Esophagus muscularis mucosa (tissue), 3 donors: ENCODE results near the gene BET1.

Experiments
- POLR2A ChIP-seq: fragments of 450-650 bp; IDR thresholded peaks from one replicate; pipeline ENCODE4 v1.6.1; 2017; ENCODE audit warnings: antibody characterized with exemption, moderate library complexity, mild to moderate bottlenecking, low read depth
- POLR2AphosphoS5 ChIP-seq, 2 donors: sonication (generic); formaldehyde crosslinking; IDR thresholded peaks; one replicate each; pipeline ENCODE4 v1.6.1; 2017; ENCODE audit warnings: antibody characterized with exemption in 2 of 2
- TF ChIP-seq, protein P1 (sequence below), 3 experiments: fragments of 200-600 bp in 2 of 3; fragments of 450-650 bp in 1 of 3; sonication (generic) in 2 of 3; IDR thresholded peaks; one replicate each; pipeline ENCODE4 v1.5.1; 2017 to 2019; ENCODE audit warnings: antibody characterized with exemption in 3 of 3, mild to moderate bottlenecking in 2 of 3, moderate library complexity in 1 of 3

DNA sequence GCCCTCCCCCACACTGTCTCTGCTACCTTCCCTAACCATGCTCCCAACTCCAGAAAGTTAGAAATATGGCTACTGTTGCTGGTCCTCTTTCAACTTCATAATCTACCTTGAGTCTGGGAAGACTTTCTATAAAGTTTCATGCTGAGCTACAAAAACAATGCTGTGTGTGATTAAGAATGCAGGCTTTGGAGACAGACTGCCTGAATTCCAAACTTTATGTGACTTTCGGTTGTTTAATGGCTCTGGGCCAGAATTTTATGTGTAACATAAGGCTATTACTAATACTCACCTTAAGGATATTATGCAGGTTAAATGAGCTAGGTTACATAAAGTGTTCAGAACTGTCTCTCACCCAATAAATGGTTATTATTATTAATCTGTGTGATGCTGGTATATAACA lies 19.1 kb downstream of the BET1 start:
- TF ChIP-seq, protein P1, sequence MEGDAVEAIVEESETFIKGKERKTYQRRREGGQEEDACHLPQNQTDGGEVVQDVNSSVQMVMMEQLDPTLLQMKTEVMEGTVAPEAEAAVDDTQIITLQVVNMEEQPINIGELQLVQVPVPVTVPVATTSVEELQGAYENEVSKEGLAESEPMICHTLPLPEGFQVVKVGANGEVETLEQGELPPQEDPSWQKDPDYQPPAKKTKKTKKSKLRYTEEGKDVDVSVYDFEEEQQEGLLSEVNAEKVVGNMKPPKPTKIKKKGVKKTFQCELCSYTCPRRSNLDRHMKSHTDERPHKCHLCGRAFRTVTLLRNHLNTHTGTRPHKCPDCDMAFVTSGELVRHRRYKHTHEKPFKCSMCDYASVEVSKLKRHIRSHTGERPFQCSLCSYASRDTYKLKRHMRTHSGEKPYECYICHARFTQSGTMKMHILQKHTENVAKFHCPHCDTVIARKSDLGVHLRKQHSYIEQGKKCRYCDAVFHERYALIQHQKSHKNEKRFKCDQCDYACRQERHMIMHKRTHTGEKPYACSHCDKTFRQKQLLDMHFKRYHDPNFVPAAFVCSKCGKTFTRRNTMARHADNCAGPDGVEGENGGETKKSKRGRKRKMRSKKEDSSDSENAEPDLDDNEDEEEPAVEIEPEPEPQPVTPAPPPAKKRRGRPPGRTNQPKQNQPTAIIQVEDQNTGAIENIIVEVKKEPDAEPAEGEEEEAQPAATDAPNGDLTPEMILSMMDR (IDR thresholded peaks at IDR 0.05) = no peak
- TF ChIP-seq POLR2A (no peak), POLR2AphosphoS5 (IDR thresholded peaks at IDR 0.05) (no peak)
